HG03575 (cell line): ENCODE measurements around the gene KCNQ5.
"Not testable (repeated sequence)": the region's sequence is repeated elsewhere in the genome, so short reads cannot be mapped to it uniquely, and the experiment has no call there.

Experiments
- ATAC-seq: cut with Tn5 transposase; IDR thresholded peaks from one replicate; pipeline ENCODE4 v1.9.1; 2021; ENCODE audit not compliant: unreplicated experiment, insufficient number of reproducible peaks, low FRiP score; ENCODE audit errors: extremely low read depth

The KCNQ5 gene

DNA sequence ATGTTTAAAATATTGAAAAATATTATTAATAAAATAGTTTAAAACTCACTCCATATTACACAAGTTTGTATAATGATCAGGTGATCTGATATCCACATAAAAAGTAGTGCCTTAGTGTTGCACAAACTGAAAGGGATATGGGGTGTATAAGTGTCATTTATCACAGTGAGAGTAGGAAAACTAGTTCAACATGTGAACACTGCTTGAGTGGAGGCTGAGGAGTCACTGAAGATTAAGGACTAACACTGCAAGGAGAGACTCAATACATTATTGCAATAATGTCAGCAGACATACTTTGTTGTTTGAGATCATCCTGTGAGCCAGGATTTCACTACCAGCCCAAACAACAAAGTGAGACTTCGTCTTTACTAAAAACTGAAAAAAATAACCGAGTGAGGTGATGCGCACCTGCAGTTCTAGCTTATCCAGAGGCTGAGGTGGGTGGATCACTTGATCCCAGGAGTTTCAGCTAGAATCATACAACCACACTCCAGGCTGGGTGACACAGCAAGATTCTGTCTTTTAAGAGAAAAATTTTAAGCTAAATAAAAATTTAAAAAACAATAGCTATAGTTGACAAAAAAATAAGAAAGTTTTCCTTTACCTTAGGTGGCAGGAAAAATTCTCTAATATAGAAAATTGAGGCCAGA is 605.9 kb downstream of the KCNQ5 start:
- no peak for ATAC-seq

DNA sequence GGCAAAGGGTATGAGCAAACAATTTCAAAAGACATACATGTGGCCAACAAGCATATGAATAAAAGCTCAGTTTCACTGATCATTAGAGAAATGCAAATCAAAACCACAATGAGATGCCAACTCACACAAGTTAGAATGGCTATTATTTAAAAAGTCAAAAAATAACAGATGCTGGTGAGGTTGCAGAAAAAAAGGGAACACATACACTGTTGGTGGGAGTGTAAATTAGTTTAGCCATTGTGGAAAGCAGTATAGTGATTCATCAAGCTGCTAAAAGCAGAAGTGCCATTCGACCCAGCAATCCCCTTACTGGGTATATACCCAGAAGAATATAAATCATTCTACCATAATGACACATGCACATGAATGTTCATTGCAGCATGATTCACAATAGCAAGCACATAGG is 610.1 kb downstream of the KCNQ5 start:
- ATAC-seq: no peak

DNA sequence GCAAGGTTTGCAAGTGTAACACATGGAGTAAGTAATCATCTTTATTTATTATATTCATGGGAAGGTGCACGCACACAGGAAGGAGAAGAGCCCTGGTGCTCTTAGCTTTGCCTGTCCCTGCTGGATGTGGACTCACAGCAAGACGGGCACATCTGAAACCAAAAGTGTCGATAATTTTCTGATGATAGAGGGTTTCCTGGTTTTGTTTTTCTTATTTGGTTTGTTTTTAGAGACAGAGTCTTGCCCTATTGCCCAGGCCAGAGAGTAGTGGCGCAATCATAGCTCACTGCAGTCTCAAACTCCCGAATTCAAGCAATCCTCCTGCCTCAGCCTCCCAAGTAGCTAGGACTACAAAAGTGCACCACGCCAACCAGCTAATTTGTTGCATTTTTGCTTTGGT is 611.2 kb downstream of the KCNQ5 start:
- no peak for ATAC-seq

DNA sequence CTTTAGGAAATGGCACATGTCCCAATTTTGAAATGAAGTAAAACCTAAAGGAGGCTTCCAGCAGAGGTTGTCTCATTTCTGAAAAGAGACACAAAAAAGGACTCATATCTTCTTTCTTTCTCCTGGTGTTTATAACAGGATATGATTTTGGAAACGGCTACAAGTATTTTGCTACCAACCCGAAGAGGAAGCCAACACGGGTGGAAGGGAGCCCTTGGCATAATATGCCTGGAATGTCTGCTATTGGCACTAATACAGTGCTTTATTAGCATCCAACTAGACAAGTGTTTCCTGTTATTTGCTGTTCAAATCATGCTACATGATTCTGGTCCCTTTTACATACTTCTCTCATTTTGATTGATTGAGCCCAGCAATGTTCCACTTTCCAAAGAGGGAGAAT is 612.1 kb downstream of the KCNQ5 start:
- ATAC-seq: not testable (repeated sequence)

- ATAC-seq: no peak
Observed at GRCh38 chr6:73234733-73235132, 612.9 kb downstream of the KCNQ5 start.

DNA sequence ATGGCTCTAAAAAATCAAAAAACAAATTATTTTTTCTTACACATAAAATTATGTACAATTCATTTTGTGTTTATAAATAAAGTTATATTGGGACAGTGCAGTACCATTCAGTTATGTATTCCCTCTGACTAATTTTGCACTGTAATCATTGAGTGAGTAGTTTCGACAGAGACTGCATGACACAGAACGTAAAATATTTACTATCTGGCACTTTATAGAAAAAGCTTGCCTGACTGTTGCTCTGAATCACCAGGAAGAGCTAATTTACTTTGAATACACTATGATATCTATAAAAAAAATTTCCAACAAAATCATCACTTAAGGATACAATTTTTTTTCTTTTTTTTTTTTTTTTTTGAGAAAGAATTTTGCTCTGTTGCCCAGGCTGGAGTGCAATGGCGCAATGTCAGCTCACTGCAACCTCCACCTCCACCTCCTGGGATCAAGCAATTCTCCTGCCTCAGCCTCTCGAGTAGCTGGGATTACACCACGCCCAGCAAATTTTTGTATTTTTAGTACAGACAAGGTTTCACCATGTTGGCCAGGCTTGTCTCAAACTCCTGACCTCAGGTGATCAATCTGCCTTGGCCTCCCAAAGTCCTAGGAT is 614.4 kb downstream of the KCNQ5 start:
- no peak for ATAC-seq

- ATAC-seq: no peak
Observed at GRCh38 chr6:73240730-73241129, 618.9 kb downstream of the KCNQ5 start.

DNA sequence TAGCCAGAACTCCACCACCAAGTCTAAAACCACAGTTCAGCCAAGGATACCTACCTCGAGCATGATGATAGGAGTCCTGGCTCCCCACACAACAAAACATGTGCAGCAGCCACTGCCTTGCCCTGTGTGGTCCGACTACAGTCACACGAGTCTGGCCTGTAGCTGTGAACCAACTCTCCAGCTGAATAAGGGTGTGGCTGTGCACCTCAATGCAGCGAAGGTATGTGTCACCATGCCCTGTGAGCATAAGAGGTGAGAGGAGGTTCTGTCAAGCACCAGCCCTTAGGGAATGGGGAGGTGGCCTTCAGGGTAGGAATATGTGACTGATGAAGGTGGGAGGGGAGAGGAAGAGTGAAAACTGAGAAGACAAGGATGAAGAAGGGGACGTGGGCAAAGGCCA is 620.1 kb downstream of the KCNQ5 start:
- ATAC-seq: no peak
